GM20000 (cell line): ENCODE data around the gene LRP2.

Experiments
- DNase-seq: peaks from one replicate; pipeline ENCODE4 v3.0.0; 2012; ENCODE audit warnings: low spot score
- TF ChIP-seq, protein P1 (sequence below): IDR thresholded peaks from 2 replicates; pipeline ENCODE4 v1.5.1; 2012; ENCODE audit warnings: mild to moderate bottlenecking, control low read depth; ENCODE audit errors: extremely low read depth, missing control alignments

LRP2 gene

GRCh38 chr2:169208026-169208425, 154.3 kb downstream of the LRP2 start:
- TF ChIP-seq, protein P1, sequence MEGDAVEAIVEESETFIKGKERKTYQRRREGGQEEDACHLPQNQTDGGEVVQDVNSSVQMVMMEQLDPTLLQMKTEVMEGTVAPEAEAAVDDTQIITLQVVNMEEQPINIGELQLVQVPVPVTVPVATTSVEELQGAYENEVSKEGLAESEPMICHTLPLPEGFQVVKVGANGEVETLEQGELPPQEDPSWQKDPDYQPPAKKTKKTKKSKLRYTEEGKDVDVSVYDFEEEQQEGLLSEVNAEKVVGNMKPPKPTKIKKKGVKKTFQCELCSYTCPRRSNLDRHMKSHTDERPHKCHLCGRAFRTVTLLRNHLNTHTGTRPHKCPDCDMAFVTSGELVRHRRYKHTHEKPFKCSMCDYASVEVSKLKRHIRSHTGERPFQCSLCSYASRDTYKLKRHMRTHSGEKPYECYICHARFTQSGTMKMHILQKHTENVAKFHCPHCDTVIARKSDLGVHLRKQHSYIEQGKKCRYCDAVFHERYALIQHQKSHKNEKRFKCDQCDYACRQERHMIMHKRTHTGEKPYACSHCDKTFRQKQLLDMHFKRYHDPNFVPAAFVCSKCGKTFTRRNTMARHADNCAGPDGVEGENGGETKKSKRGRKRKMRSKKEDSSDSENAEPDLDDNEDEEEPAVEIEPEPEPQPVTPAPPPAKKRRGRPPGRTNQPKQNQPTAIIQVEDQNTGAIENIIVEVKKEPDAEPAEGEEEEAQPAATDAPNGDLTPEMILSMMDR, result no peak
- DNase-seq, result no peak

DNA sequence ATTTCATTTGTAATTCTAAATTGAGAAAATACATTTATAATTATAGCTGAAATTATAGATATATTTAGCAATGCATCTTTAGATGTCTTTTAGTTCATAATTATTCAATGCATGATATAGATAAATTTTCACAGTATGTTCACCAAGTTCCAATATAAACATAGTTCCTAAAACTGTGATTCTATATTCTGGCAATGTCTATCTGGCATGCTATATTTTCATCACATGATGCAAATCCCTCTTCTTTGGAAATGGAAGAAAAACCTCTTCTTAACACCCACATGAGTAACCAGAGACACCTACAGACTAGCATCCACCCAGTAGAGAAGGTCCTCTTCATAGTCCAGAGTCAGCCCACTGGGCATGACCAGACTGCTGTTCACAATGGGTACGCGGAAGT, 157.2 kb downstream of the LRP2 start:
- TF ChIP-seq, protein P1, result no peak

DNA sequence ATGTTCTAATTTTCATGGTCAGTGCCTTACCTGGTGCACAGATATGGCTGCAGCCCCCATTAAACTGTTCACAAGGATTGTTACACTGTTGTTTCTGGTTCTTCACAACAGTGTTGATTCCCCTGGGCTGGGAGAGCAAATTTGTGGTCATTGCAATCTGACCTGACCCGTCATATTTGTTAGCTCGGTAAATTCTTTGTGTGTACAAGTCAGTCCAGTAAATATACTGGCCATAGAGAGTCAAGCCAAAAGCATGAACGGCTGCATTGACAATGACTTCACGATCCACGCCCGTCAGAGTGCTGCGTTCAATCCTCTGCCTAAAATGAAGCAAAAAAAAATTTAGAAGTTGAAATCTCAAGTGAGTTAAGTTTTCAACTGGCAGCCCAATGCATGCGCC, 158.4 kb downstream of the LRP2 start:
- TF ChIP-seq, protein P1, result no peak

More for the DNA sequence above, 157.2 kb downstream of the LRP2 start:
- DNase-seq, result no peak

DNA sequence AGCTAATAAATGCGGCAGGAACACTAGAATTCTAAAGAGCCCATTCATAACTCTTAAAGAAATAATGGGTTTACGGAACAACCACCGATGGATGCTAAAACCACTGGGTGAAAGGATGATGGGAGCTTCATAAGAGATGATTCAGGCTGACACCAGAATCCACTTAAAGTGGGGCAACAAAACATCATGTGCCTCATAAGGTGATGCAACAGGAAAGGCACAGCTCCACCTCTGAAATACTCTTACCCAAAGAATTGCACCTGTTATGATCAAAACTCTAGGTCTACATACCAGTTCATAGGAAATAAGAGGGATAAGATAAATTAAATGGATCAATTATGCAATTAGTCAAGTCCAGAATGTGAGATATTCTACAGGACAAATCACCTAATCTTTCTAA, 161.6 kb downstream of the LRP2 start:
- TF ChIP-seq, protein P1, result no peak
- DNase-seq, result no peak

More for the DNA sequence above, 158.4 kb downstream of the LRP2 start:
- DNase-seq, result no peak

DNA sequence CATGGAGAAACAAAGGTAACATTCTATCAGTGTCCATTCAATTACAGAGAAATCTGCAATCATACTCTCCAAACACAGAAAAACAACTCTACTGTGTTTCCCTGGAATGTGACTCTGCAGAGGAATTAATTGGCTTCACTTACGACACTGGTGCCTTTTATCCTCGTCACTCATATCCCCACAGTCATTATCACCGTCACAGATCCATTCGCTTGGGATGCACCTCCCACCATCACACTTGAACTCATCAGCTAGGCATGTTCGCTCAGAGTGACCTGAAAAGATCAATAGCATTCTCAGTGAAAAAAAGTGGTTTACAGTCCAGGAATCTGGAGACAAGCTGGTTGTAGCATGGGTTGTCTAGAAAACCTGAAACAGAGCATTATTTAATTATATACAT, 168.7 kb downstream of the LRP2 start:
- no peak for DNase-seq
- TF ChIP-seq, protein P1, result no peak

DNA sequence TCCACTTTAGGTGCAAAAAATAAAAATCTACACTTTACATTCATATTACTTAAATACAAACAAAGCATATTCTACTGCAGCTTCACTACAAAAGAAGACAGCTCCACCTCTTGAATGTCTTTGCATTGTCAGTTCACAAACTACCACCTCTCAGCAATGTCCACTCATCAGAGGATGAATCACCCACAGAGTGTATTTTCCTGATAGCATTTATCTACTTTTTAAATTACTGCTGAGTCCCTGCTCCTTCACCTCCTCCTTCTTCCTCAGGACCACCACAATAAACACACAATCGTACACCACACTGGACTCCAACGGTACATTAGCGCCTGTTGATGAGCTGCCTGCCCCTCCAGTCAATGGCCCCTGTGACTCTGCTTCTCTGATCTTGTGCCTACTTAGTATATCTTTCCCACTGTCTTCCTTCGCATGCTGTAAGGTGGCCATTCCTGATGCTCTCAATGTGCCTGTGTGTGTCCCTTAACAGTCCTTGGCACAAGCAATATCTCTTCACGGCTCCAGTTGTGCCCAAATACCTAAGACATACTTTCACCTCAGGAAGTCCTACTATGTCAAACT, 172.0 kb downstream of the LRP2 start:
- no peak for DNase-seq
- TF ChIP-seq, protein P1, result no peak

GRCh38 chr2:169189132-169189531, 173.2 kb downstream of the LRP2 start:
- TF ChIP-seq, protein P1, result no peak
- DNase-seq, result no peak
